Neural cell (in vitro differentiated cells): ENCODE measurements around the gene PAGE1. TPM values are rescaled to one million over a fixed set of nuclear protein-coding genes. Genes with fewer than 3 reads are reported as not detected.

Source experiments
- H2AFZ ChIP-seq: fragments of 200-600, 300-800 bp; sonication (generic), shearing (Covaris generic); 2 replicates; pipeline ENCODE4 v1.6.0; 2014; ENCODE audit warnings: low read depth, mild to moderate bottlenecking, antibody characterized with exemption, low read length, moderate library complexity
- H3F3A ChIP-seq: fragments of 200-600 bp; shearing (Covaris generic); 2 replicates; pipeline ENCODE4 v1.6.1; 2016; ENCODE audit warnings: mild to moderate bottlenecking, moderate library complexity, mixed read lengths, antibody characterized with exemption, low read length; ENCODE audit not compliant: insufficient read depth, poor library complexity, severe bottlenecking
- H3K27ac ChIP-seq: fragments of 200-600, 300-800 bp; sonication (generic), shearing (Covaris generic); 2 replicates; pipeline ENCODE4 v1.5.1; 2014; ENCODE audit warnings: mild to moderate bottlenecking, low read length, moderate library complexity
- H3K27me3 ChIP-seq: fragments of 300-800, 200-600 bp; sonication (generic), shearing (Covaris generic); 2 replicates; pipeline ENCODE4 v1.6.0; 2014; ENCODE audit warnings: mild to moderate bottlenecking, low read depth, low read length, moderate library complexity; ENCODE audit not compliant: insufficient read depth
- H3K36me3 ChIP-seq: fragments of 300-800, 200-600 bp; sonication (generic), shearing (Covaris generic); 2 replicates; pipeline ENCODE4 v1.5.1; 2014; ENCODE audit warnings: mild to moderate bottlenecking, antibody characterized with exemption, low read length, moderate library complexity; ENCODE audit not compliant: insufficient read depth
- H3K4me2 ChIP-seq: fragments of 300-800, 200-600 bp; sonication (generic), shearing (Covaris generic); 2 replicates; pipeline ENCODE4 v1.6.0; 2014; ENCODE audit warnings: mild to moderate bottlenecking, low read length
- H3K4me3 ChIP-seq: fragments of 300-800, 200-600 bp; sonication (generic), shearing (Covaris generic); 2 replicates; pipeline ENCODE4 v1.5.1; 2014; ENCODE audit warnings: mild to moderate bottlenecking, low read length, moderate library complexity
- H3K79me2 ChIP-seq: fragments of 200-600 bp; shearing (Covaris generic); replicated peaks from 2 replicates; pipeline ENCODE4 v1.6.0; 2014; ENCODE audit warnings: mild to moderate bottlenecking, low read length, moderate library complexity; ENCODE audit not compliant: insufficient read depth
- H3K9ac ChIP-seq: fragments of 300-800, 200-600 bp; sonication (generic), shearing (Covaris generic); 2 replicates; pipeline ENCODE4 v1.6.1; 2016; ENCODE audit warnings: mild to moderate bottlenecking, low read length, mixed read lengths
- H3K9me2 ChIP-seq: fragments of 200-600 bp; shearing (Covaris generic); 2 replicates; pipeline ENCODE4 v1.6.1; 2016; ENCODE audit warnings: mild to moderate bottlenecking, low read length, mixed read lengths; ENCODE audit not compliant: insufficient read depth
- H3K9me3 ChIP-seq: fragments of 200-600, 300-800 bp; sonication (generic), shearing (Covaris generic); 2 replicates; pipeline ENCODE4 v1.6.1; 2016; ENCODE audit warnings: mild to moderate bottlenecking, mixed run types, low read length, moderate library complexity, mixed read lengths
- H4K20me1 ChIP-seq: fragments of 200-600 bp; shearing (Covaris generic); 2 replicates; pipeline ENCODE4 v1.6.1; 2016; ENCODE audit warnings: mild to moderate bottlenecking, mixed run types; ENCODE audit not compliant: insufficient read depth
- EP300 ChIP-seq: fragments of 450-650 bp; conservative IDR thresholded peaks from 2 replicates; pipeline ENCODE4 v1.6.1; 2014; ENCODE audit warnings: antibody characterized with exemption, mild to moderate bottlenecking, moderate library complexity; ENCODE audit not compliant: poor library complexity, severe bottlenecking
- EZH2 ChIP-seq: fragments of 200-600, 300-800 bp; shearing (Covaris generic), sonication (generic); IDR thresholded peaks from 2 replicates; pipeline ENCODE4 v1.6.1; 2014; ENCODE audit warnings: antibody characterized with exemption, low read length, borderline replicate concordance, mild to moderate bottlenecking; ENCODE audit not compliant: insufficient read depth, poor library complexity, severe bottlenecking
- MXI1 ChIP-seq: fragments of 450-650 bp; conservative IDR thresholded peaks from 2 replicates; pipeline ENCODE4 v1.6.1; 2014; ENCODE audit warnings: antibody characterized with exemption, mild to moderate bottlenecking; ENCODE audit not compliant: poor library complexity, severe bottlenecking
- POLR2AphosphoS5 ChIP-seq: IDR thresholded peaks from 2 replicates; pipeline ENCODE4 v1.6.1; 2012
- RAD21 ChIP-seq: fragments of 450-650 bp; conservative IDR thresholded peaks from 2 replicates; pipeline ENCODE4 v1.6.1; 2014; ENCODE audit warnings: antibody characterized with exemption, mild to moderate bottlenecking, moderate library complexity
- SMC3 ChIP-seq: fragments of 450-650 bp; conservative IDR thresholded peaks from 2 replicates; pipeline ENCODE4 v1.6.1; 2014; ENCODE audit warnings: antibody characterized with exemption, mild to moderate bottlenecking, moderate library complexity; ENCODE audit not compliant: poor library complexity
- TAF1 ChIP-seq: IDR thresholded peaks from 2 replicates; pipeline ENCODE4 v1.6.1; 2012; ENCODE audit warnings: low read depth
- polyA plus RNA-seq: library from polyadenylated mRNA; depleted of rRNA; stranded (reverse); fragments of >200 nt; gene quantifications from 2 replicates; pipeline ENCODE4 v1.2.3, GENCODE V29; 2014
- TF ChIP-seq, protein P1 (sequence below): IDR thresholded peaks from 2 replicates; pipeline ENCODE4 v1.6.1; 2012; ENCODE audit warnings: borderline replicate concordance
- TF ChIP-seq, protein P2 (sequence below): fragments of 450-650 bp; IDR thresholded peaks from 2 replicates; pipeline ENCODE4 v1.5.1; 2014; ENCODE audit warnings: antibody characterized with exemption, mild to moderate bottlenecking, moderate library complexity; ENCODE audit not compliant: poor library complexity, severe bottlenecking

PAGE1 gene
- polyA plus RNA-seq, 1 donor from 2014 or later: not detected

DNA sequence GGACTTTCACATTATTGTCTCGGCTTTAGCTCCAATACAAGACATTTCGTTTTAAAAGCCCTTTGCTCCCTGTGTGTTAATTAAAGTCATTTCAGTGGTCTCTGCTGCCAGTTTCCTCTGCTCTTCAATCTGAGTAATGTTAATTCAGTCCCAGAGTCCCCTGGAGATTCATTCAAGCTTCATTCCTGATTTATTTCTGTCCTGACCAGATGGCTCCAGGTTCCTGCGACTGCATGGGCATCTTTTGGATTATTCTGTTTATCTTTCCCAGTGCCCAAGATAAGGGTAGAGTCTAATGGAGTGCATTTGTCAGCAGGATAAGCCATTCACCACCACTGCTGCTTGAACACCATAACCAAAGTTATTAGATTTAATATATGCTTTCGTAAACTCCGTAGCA is 6.1 kb upstream of the PAGE1 start:
- H3K9me3 ChIP-seq: no peaks in the 10 kb centered on the region
- no peaks in the 10 kb centered on the region for H3F3A ChIP-seq
- H3K36me3 ChIP-seq: no peaks in the 10 kb centered on the region
- H4K20me1 ChIP-seq: no peaks in the 10 kb centered on the region
- no peaks in the 10 kb centered on the region for H3K79me2 ChIP-seq
- H3K4me2 ChIP-seq: no peak overlapping the region
- no peaks in the 10 kb centered on the region for H3K27me3 ChIP-seq
- TF ChIP-seq RAD21 (no peak), MXI1 (no peak)
- TF ChIP-seq, protein P1, sequence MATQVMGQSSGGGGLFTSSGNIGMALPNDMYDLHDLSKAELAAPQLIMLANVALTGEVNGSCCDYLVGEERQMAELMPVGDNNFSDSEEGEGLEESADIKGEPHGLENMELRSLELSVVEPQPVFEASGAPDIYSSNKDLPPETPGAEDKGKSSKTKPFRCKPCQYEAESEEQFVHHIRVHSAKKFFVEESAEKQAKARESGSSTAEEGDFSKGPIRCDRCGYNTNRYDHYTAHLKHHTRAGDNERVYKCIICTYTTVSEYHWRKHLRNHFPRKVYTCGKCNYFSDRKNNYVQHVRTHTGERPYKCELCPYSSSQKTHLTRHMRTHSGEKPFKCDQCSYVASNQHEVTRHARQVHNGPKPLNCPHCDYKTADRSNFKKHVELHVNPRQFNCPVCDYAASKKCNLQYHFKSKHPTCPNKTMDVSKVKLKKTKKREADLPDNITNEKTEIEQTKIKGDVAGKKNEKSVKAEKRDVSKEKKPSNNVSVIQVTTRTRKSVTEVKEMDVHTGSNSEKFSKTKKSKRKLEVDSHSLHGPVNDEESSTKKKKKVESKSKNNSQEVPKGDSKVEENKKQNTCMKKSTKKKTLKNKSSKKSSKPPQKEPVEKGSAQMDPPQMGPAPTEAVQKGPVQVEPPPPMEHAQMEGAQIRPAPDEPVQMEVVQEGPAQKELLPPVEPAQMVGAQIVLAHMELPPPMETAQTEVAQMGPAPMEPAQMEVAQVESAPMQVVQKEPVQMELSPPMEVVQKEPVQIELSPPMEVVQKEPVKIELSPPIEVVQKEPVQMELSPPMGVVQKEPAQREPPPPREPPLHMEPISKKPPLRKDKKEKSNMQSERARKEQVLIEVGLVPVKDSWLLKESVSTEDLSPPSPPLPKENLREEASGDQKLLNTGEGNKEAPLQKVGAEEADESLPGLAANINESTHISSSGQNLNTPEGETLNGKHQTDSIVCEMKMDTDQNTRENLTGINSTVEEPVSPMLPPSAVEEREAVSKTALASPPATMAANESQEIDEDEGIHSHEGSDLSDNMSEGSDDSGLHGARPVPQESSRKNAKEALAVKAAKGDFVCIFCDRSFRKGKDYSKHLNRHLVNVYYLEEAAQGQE: no peak
- H3K4me3 ChIP-seq: no peak overlapping the region
- no peaks in the 10 kb centered on the region for H3K9me2 ChIP-seq
- peak overlapping the region; percentile 31 for H3K27ac ChIP-seq
- no peak overlapping the region for H2AFZ ChIP-seq
- H3K9ac ChIP-seq: peak overlapping the region; percentile 9

DNA sequence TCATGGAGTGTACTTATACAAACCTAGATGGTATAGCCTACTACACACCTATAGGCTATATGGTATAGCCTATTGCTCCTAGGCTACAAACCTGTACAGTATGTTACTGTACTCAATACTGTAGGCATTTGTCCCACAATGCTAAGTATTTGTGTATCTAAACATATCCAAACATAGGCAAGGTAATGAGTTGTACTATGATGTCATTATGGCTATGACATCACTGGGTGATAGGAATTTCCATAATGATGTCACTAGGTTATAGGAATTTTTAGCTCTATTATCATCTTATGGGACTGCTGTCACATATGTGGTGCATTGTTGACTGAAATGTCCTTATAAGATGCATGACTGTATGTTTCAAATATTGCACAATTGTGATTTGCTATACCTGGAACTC is 5.5 kb upstream of the PAGE1 start:
- no peaks in the 10 kb centered on the region for H3K9me2 ChIP-seq
- H3F3A ChIP-seq: no peaks in the 10 kb centered on the region
- no peak overlapping the region for H2AFZ ChIP-seq
- H3K4me2 ChIP-seq: no peak overlapping the region
- H3K4me3 ChIP-seq: no peak overlapping the region
- H3K9ac ChIP-seq: no peak overlapping the region
- H3K79me2 ChIP-seq: no peaks in the 10 kb centered on the region
- H3K27ac ChIP-seq: peak overlapping the region; percentile 31
- TF ChIP-seq, protein P2, sequence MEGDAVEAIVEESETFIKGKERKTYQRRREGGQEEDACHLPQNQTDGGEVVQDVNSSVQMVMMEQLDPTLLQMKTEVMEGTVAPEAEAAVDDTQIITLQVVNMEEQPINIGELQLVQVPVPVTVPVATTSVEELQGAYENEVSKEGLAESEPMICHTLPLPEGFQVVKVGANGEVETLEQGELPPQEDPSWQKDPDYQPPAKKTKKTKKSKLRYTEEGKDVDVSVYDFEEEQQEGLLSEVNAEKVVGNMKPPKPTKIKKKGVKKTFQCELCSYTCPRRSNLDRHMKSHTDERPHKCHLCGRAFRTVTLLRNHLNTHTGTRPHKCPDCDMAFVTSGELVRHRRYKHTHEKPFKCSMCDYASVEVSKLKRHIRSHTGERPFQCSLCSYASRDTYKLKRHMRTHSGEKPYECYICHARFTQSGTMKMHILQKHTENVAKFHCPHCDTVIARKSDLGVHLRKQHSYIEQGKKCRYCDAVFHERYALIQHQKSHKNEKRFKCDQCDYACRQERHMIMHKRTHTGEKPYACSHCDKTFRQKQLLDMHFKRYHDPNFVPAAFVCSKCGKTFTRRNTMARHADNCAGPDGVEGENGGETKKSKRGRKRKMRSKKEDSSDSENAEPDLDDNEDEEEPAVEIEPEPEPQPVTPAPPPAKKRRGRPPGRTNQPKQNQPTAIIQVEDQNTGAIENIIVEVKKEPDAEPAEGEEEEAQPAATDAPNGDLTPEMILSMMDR: no peak
- no peak for TF ChIP-seq TAF1
- no peak for TF ChIP-seq MXI1
- H3K9me3 ChIP-seq: no peaks in the 10 kb centered on the region
- H3K36me3 ChIP-seq: no peaks in the 10 kb centered on the region
- H3K27me3 ChIP-seq: no peaks in the 10 kb centered on the region
- no peaks in the 10 kb centered on the region for H4K20me1 ChIP-seq

DNA sequence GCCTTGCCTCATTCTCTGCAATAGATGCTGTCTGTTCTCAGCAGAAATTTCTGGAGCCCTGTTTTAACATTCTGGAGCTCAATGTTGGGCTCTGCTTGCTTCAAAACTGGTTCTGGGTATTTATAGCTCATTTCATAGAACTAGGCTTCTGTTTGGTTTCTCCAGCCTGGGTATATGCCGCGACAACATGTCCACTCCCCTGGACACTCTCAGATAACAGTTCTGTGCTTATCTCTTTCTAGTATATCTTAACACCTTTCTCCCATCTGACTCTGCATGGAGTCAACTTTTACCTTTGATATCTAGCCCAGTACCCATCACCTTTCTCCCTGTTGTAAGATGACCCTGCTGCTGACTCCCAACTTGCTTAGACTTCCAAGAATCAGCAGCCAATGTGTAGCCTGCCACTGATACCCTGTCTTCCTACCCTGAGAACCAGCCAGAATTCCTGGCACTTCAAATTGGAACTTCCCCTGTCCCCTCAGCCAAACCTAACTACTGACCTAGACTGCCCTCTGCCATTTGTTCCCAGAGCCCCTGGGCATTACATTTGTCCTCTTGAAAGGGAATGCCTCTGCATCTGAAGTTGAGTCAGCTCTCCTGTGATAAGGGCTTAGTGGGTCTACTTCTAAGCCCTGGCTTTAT is 20.6 kb downstream of the PAGE1 start:
- Histone ChIP-seq H2AFZ (no peak overlapping the region), H3K4me2 (no peak overlapping the region), H3K9me3 (no peaks in the 10 kb centered on the region), H3K27ac (no peak overlapping the region), H3K79me2 (no peaks in the 10 kb centered on the region), H3K9me2 (no peaks in the 10 kb centered on the region), H3K27me3 (no peaks in the 10 kb centered on the region), H3K36me3 (no peaks in the 10 kb centered on the region), H4K20me1 (no peaks in the 10 kb centered on the region), H3K4me3 (no peak overlapping the region), H3K9ac (no peak overlapping the region), H3F3A (no peaks in the 10 kb centered on the region)
- TF ChIP-seq, protein P1: no peak
- TF ChIP-seq MXI1 (no peak), TAF1 (no peak), EZH2 (no peak), RAD21 (no peak), SMC3 (no peak), EP300 (no peak), POLR2AphosphoS5 (no peak)
- TF ChIP-seq, protein P2: no peak
